Neural progenitor cell (in vitro differentiated cells): ENCODE data around the gene SLC2A13. TPM values are rescaled to one million over a fixed set of nuclear protein-coding genes. Genes with fewer than 3 reads are reported as not detected.

Source experiments
- DNase-seq: peaks from one replicate; pipeline ENCODE4 v3.0.0-alpha.2; 2016; ENCODE audit warnings: low spot score
- H2AFZ ChIP-seq: fragments of 200-600 bp; sonication (generic); replicated peaks from 2 replicates; pipeline ENCODE4 v1.6.1; 2016; ENCODE audit warnings: antibody characterized with exemption
- H3F3A ChIP-seq: fragments of 200-600 bp; sonication (generic); 2 replicates; pipeline ENCODE4 v1.6.1; 2016; ENCODE audit warnings: antibody characterized with exemption, low read depth
- H3K27ac ChIP-seq: fragments of 200-600 bp; sonication (generic); 2 replicates; pipeline ENCODE4 v1.5.1; 2016; ENCODE audit warnings: mild to moderate bottlenecking
- H3K27me3 ChIP-seq: fragments of 200-600 bp; sonication (generic); 2 replicates; pipeline ENCODE4 v1.6.1; 2016; ENCODE audit warnings: mild to moderate bottlenecking, moderate library complexity
- H3K36me3 ChIP-seq: fragments of 200-600 bp; sonication (generic); 2 replicates; pipeline ENCODE4 v1.5.1; 2016
- H3K4me1 ChIP-seq: fragments of 200-600 bp; sonication (generic); 2 replicates; pipeline ENCODE4 v1.6.1; 2016; ENCODE audit warnings: mixed run types
- H3K4me2 ChIP-seq: fragments of 200-600 bp; sonication (generic); 2 replicates; pipeline ENCODE4 v1.6.1; 2016
- H3K4me3 ChIP-seq: fragments of 200-600 bp; sonication (generic); 2 replicates; pipeline ENCODE4 v1.5.1; 2016
- H3K79me2 ChIP-seq: fragments of 200-600 bp; sonication (generic); 2 replicates; pipeline ENCODE4 v1.6.1; 2016; ENCODE audit warnings: low read depth
- H3K9ac ChIP-seq: fragments of 200-600 bp; sonication (generic); 2 replicates; pipeline ENCODE4 v1.6.1; 2016
- H3K9me3 ChIP-seq: fragments of 200-600 bp; sonication (generic); 2 replicates; pipeline ENCODE4 v1.5.1; 2016; ENCODE audit warnings: low read depth
- H4K20me1 ChIP-seq: fragments of 200-600 bp; sonication (generic); 2 replicates; pipeline ENCODE4 v1.6.1; 2016; ENCODE audit warnings: low read depth
- H3K27ac Mint-ChIP-seq: 3 replicates; pipeline ENCODE4 v1.8.0; 2021; ENCODE audit warnings: mixed read lengths
- H3K27me3 Mint-ChIP-seq: 2 replicates; pipeline ENCODE4 v1.8.0; 2022; ENCODE audit warnings: low read depth, mild to moderate bottlenecking, inconsistent platforms, moderate library complexity, mixed read lengths; ENCODE audit not compliant: insufficient read depth
- H3K36me3 Mint-ChIP-seq: 3 replicates; pipeline ENCODE4 v1.8.0; 2021; ENCODE audit warnings: mixed read lengths
- H3K4me1 Mint-ChIP-seq: 3 replicates; pipeline ENCODE4 v1.8.0; 2021; ENCODE audit warnings: mixed read lengths
- H3K4me3 Mint-ChIP-seq: 3 replicates; pipeline ENCODE4 v1.8.0; 2021; ENCODE audit warnings: mild to moderate bottlenecking, moderate library complexity, mixed read lengths
- H3K9me3 Mint-ChIP-seq: 3 replicates; pipeline ENCODE4 v1.8.0; 2020; ENCODE audit warnings: mixed read lengths
- EZH2 ChIP-seq: fragments of 200-600 bp; sonication (generic); IDR thresholded peaks from 2 replicates; pipeline ENCODE4 v1.6.1; 2017; ENCODE audit warnings: antibody characterized with exemption, mild to moderate bottlenecking, moderate library complexity
- EZH2phosphoT487 ChIP-seq: fragments of 200-600 bp; sonication (generic); IDR thresholded peaks from 2 replicates; pipeline ENCODE4 v1.6.1; 2017; ENCODE audit warnings: antibody characterized with exemption
- total RNA-seq: library from RNA; depleted of rRNA; stranded (reverse); fragments of >200 nt; gene quantifications from 2 replicates; pipeline ENCODE4 v1.2.3, GENCODE V29; 2015; ENCODE audit warnings: low replicate concordance
- TF ChIP-seq, protein P1 (sequence below): fragments of 200-600 bp; sonication (generic); IDR thresholded peaks from 2 replicates; pipeline ENCODE4 v1.5.1; 2017; ENCODE audit warnings: antibody characterized with exemption, mild to moderate bottlenecking

SLC2A13 gene
- total RNA-seq, 1 donor from 2014 or later, result 11.1 TPM

- no peaks in the 10 kb centered on the region for H3K27me3 Mint-ChIP-seq
- H3K4me3 Mint-ChIP-seq, result no peak overlapping the region
- H3K36me3 Mint-ChIP-seq, result peaks cover 5% of the 10 kb centered on the region
- no peak overlapping the region for H3K4me3 ChIP-seq
- no peaks in the 10 kb centered on the region for H3F3A ChIP-seq
- no peaks in the 10 kb centered on the region for H3K27me3 ChIP-seq
- DNase-seq, result no peak
- no peak overlapping the region for H3K4me2 ChIP-seq
- H3K36me3 ChIP-seq, result no peaks in the 10 kb centered on the region
- H2AFZ ChIP-seq, result no peak overlapping the region
- H4K20me1 ChIP-seq, result no peaks in the 10 kb centered on the region
- no peak overlapping the region for H3K9ac ChIP-seq
- no peaks in the 10 kb centered on the region for H3K4me1 Mint-ChIP-seq
- H3K27ac Mint-ChIP-seq, result no peak overlapping the region
- no peak overlapping the region for H3K27ac ChIP-seq
- H3K9me3 Mint-ChIP-seq, result peaks cover 6% of the 10 kb centered on the region
- H3K79me2 ChIP-seq, result no peaks in the 10 kb centered on the region
- TF ChIP-seq EZH2phosphoT487, result no peak
- TF ChIP-seq, protein P1, sequence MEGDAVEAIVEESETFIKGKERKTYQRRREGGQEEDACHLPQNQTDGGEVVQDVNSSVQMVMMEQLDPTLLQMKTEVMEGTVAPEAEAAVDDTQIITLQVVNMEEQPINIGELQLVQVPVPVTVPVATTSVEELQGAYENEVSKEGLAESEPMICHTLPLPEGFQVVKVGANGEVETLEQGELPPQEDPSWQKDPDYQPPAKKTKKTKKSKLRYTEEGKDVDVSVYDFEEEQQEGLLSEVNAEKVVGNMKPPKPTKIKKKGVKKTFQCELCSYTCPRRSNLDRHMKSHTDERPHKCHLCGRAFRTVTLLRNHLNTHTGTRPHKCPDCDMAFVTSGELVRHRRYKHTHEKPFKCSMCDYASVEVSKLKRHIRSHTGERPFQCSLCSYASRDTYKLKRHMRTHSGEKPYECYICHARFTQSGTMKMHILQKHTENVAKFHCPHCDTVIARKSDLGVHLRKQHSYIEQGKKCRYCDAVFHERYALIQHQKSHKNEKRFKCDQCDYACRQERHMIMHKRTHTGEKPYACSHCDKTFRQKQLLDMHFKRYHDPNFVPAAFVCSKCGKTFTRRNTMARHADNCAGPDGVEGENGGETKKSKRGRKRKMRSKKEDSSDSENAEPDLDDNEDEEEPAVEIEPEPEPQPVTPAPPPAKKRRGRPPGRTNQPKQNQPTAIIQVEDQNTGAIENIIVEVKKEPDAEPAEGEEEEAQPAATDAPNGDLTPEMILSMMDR, result no peak
- TF ChIP-seq EZH2, result no peak
- no peaks in the 10 kb centered on the region for H3K4me1 ChIP-seq
- H3K9me3 ChIP-seq, result no peaks in the 10 kb centered on the region
Observed at GRCh38 chr12:39972119-39972518, 133.8 kb downstream of the SLC2A13 start.

DNA sequence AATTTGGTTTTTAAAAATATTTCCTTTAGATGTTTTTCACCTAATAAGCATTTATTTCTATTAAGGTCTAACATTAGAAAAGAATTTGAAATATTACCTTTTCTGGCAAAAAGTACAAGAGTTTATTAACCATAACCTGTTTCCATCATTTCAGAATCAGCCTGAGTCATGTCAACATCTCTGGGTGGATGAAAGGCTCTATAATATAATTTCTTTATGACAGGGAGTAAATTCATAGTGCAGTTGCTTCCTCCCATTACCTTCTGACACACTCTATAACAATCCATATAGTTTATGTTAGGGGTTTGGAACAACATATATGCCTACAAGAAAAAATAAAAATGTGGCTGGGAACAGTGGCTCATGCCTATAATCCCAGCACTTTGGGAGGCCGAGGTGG lies 134.5 kb downstream of the SLC2A13 start:
- Histone ChIP-seq H3K4me2 (no peak overlapping the region), H3F3A (no peaks in the 10 kb centered on the region), H3K27ac (no peak overlapping the region), H3K79me2 (no peaks in the 10 kb centered on the region), H2AFZ (no peak overlapping the region), H3K9me3 (no peaks in the 10 kb centered on the region), H4K20me1 (no peaks in the 10 kb centered on the region), H3K27me3 (no peaks in the 10 kb centered on the region), H3K4me1 (no peaks in the 10 kb centered on the region), H3K36me3 (no peaks in the 10 kb centered on the region), H3K4me3 (no peak overlapping the region), H3K9ac (no peak overlapping the region)
- no peak for DNase-seq
- Mint-ChIP-seq H3K27ac (no peak overlapping the region), H3K4me3 (no peak overlapping the region), H3K27me3 (no peaks in the 10 kb centered on the region), H3K9me3 (peaks cover 6% of the 10 kb centered on the region), H3K4me1 (no peaks in the 10 kb centered on the region), H3K36me3 (peaks cover 5% of the 10 kb centered on the region)
- no peak for TF ChIP-seq EZH2phosphoT487
- no peak for TF ChIP-seq EZH2
- TF ChIP-seq, protein P1, result no peak

- peaks cover 6% of the 10 kb centered on the region for H3K9me3 Mint-ChIP-seq
- TF ChIP-seq, protein P1, result no peak
- TF ChIP-seq EZH2 (no peak), EZH2phosphoT487 (no peak)
- no peaks in the 10 kb centered on the region for H3K4me1 Mint-ChIP-seq
- no peak overlapping the region for H3K4me3 Mint-ChIP-seq
- Histone ChIP-seq H3K9me3 (no peaks in the 10 kb centered on the region), H3K36me3 (no peaks in the 10 kb centered on the region), H2AFZ (no peak overlapping the region), H4K20me1 (no peaks in the 10 kb centered on the region), H3K27ac (no peak overlapping the region), H3K4me1 (no peaks in the 10 kb centered on the region), H3K4me2 (no peak overlapping the region), H3K9ac (no peak overlapping the region), H3K4me3 (no peak overlapping the region), H3K79me2 (no peaks in the 10 kb centered on the region), H3K27me3 (no peaks in the 10 kb centered on the region), H3F3A (no peaks in the 10 kb centered on the region)
- DNase-seq, result no peak
- H3K27me3 Mint-ChIP-seq, result no peaks in the 10 kb centered on the region
- H3K27ac Mint-ChIP-seq, result no peak overlapping the region
- H3K36me3 Mint-ChIP-seq, result peaks cover 6% of the 10 kb centered on the region
Observed at GRCh38 chr12:39966721-39967120, 139.2 kb downstream of the SLC2A13 start.
